ENCODE results near the gene INPP5J. TPM values are rescaled to one million over a fixed set of nuclear protein-coding genes. Genes with fewer than 3 reads are reported as not detected.

INPP5J gene
- total and polyA plus RNA-seq, 9 of the 15 experiments (the other 6 are each of a cell fraction or from before 2014, with no cell fraction given): 0.10 to 6.3 (median 4.8) TPM

- BruUV-seq (replicated peaks): no TSS peak
- H3K9ac ChIP-seq (ENCODE audit: insufficient read depth in 1 of 2, low read depth in 2 of 2, low read length in 2 of 2): no peak overlapping the region
- H2AFZ ChIP-seq (ENCODE audit: low read depth, low read length): no peak overlapping the region
- H3K4me2 ChIP-seq (ENCODE audit: insufficient read depth, low read length): no peak overlapping the region
- H3K79me2 ChIP-seq (ENCODE audit: control insufficient read depth, insufficient read depth, low read length): no peaks in the 10 kb centered on the region
- intact Hi-C loops (cut with micrococcal nuclease) (loop anchor here (5.0 kb wide), 1 partner anchor 388 kb away; no protein-coding TSS in a partner anchor), in situ Hi-C loops (cut with MboI) (loop anchor here (10.0 kb wide), 1 partner anchor 196 kb away; no protein-coding TSS in a partner anchor)
- 3% methylated on average over 3 of the region's 3 CpGs for WGBS (ENCODE audit: insufficient coverage, low coverage, missing lambda C conversion rate)
- no peaks in the 10 kb centered on the region for H4K20me1 ChIP-seq (replicated peaks; ENCODE audit: control insufficient read depth, insufficient read depth, low read length)
- peak in 2 of 3 experiments; percentile 23 to 33; a peak in 2 of 6 replicates for TF ChIP-seq CTCF (IDR thresholded peaks at IDR 0.05 in 2 of 3, conservative IDR thresholded peaks at IDR 0.05 in 1 of 3; ENCODE audit: insufficient read depth in 2 of 3, low read depth in 1 of 3, low read length in 3 of 3)
- TF ChIP-seq CREB5 (CRISPR knock-in tag; IDR thresholded peaks at IDR 0.05): no peak
- no peak for TF ChIP-seq CHD4 (IDR thresholded peaks at IDR 0.05; ENCODE audit: insufficient read depth, insufficient replicate concordance, low read depth, low read length, poor library complexity, severe bottlenecking)
- ChIA-PET CTCF (ENCODE audit: low intra/inter-chr PET ratio) (interaction anchor here (0.6 kb wide), 1 partner anchor 42 kb away, joined by 3 read pairs; no protein-coding TSS in a partner anchor), POLR2A (interaction anchor here (0.6 to 1.1 kb wide), 3 partner anchors 47 to 608 kb away, joined by 3 to 5 read pairs (median 3); no protein-coding TSS in a partner anchor)
- peak; percentile 54; the same call in 1 of the 3 replicates for ATAC-seq
- H3K9me3 ChIP-seq (replicated peaks; ENCODE audit: control insufficient read depth, insufficient read depth, low read depth, low read length): no peaks in the 10 kb centered on the region
- H3K36me3 ChIP-seq (ENCODE audit: control insufficient read depth, insufficient read depth, low read length): no peaks in the 10 kb centered on the region
- H3K4me1 ChIP-seq (replicated peaks in 1 of 2; ENCODE audit: control insufficient read depth in 2 of 2, insufficient read depth in 2 of 2, low read length in 2 of 2): no peaks in the 10 kb centered on the region
- no peak overlapping the region for H3K4me3 ChIP-seq
- H3K9me1 ChIP-seq (ENCODE audit: control insufficient read depth, insufficient read depth, low read length): no peaks in the 10 kb centered on the region
- no peaks in the 10 kb centered on the region for H3K27me3 ChIP-seq (ENCODE audit: control insufficient read depth in 2 of 2, insufficient read depth in 2 of 2, low read length in 2 of 2)
- no peak for FAIRE-seq
- H3K27ac ChIP-seq (ENCODE audit: extremely low read depth, low read depth, low read length): no peak overlapping the region
- no peak for DNase-seq (ENCODE audit: extremely low read depth in 1 of 4, low spot score in 3 of 4)
These were observed 27.8 kb downstream of the INPP5J start for GRCh38 chr22:31150615-31151014.
